Naive thymus-derived CD4-positive, alpha-beta T cell (primary cell): Measurements from ENCODE around the gene INHA. TPM values are rescaled to one million over a fixed set of nuclear protein-coding genes. Genes with fewer than 3 reads are reported as not detected.

ENCODE experiments used
- microRNA-seq: library from miRNA; unstranded; fragments of <30 nt; microRNA quantifications from one replicate; pipeline ENCODE4 v1.2.0, GENCODE V29; 2022; ENCODE audit warnings: borderline microRNAs expressed
- polyA plus RNA-seq, 2 donors: library from polyadenylated mRNA; unstranded; fragments of 300-500 nt; fragmentation: Illumina TruSeq; gene quantifications; one replicate each; pipeline ENCODE4 v1.2.3, GENCODE V29; 2021
- total RNA-seq, 6 experiments: library from RNA in 5 of 6; stranded (reverse) in 5 of 6; gene quantifications; 1 replicate in 5 of 6; 2 replicates in 1 of 6; pipeline ENCODE4 v1.2.3 and lab custom pipeline; 2021 to 2026

The INHA gene
- total and polyA plus RNA-seq, 7 experiments from 2014 or later = 0.21 TPM; not detected in 6

Small RNA genes lying within 50 kb of the gene (microRNA-seq; reads per million reads assigned to microRNA genes)
- not detected for gene MIR3132

Other genes starting within 250 kb of the INHA start
- gene RESP18, start 239.6 kb upstream of the INHA start, total RNA-seq = not detected
- gene RESP18, start 239.6 kb upstream of the INHA start, polyA plus RNA-seq = not detected
- gene DNPEP, start 184.4 kb upstream of the INHA start, total RNA-seq = 100 to 1,000 TPM in 1 of 5 experiments, 10 to 100 TPM in 4; 72.3 to 115 (median 73.9) TPM
- gene DNPEP, start 184.4 kb upstream of the INHA start, polyA plus RNA-seq = 10 to 100 TPM; 57.5 to 61.2 TPM
- 1 to 10 TPM in 1 of 5 experiments, not detected in 4; 1.5 TPM for gene DES, start 153.9 kb upstream of the INHA start, total RNA-seq
- not detected for gene DES, start 153.9 kb upstream of the INHA start, polyA plus RNA-seq
- gene SPEG, start 137.5 kb upstream of the INHA start, total RNA-seq = 10 to 100 TPM in 4 of 5 experiments, under 1 TPM in 1; 0.41 to 23.2 (median 15.0) TPM
- under 1 TPM; 0.26 to 0.76 TPM for gene SPEG, start 137.5 kb upstream of the INHA start, polyA plus RNA-seq
- gene GMPPA, start 73.4 kb upstream of the INHA start, total RNA-seq = 10 to 100 TPM; 22.4 to 58.3 (median 37.2) TPM
- 10 to 100 TPM; 11.8 to 23.8 TPM for gene GMPPA, start 73.4 kb upstream of the INHA start, polyA plus RNA-seq
- gene ASIC4, start 57.8 kb upstream of the INHA start, total RNA-seq = under 1 TPM in 4 of 5 experiments, not detected in 1; 0.12 to 0.49 (median 0.17) TPM
- gene ASIC4, start 57.8 kb upstream of the INHA start, polyA plus RNA-seq = not detected
- gene CHPF, start 28.5 kb upstream of the INHA start, total RNA-seq = 10 to 100 TPM in 1 of 5 experiments, 1 to 10 TPM in 4; 4.3 to 15.3 (median 5.7) TPM
- 1 to 10 TPM; 4.1 to 7.8 TPM for gene CHPF, start 28.5 kb upstream of the INHA start, polyA plus RNA-seq
- gene TMEM198, start 28.3 kb upstream of the INHA start, total RNA-seq = under 1 TPM in 4 of 5 experiments, not detected in 1; 0.45 to 0.69 (median 0.50) TPM
- gene TMEM198, start 28.3 kb upstream of the INHA start, polyA plus RNA-seq = not detected
- gene OBSL1, start 771 bp upstream of the INHA start, total RNA-seq = 1 to 10 TPM in 2 of 5 experiments, under 1 TPM in 1, not detected in 2; 0.19 to 7.1 (median 4.0) TPM
- gene OBSL1, start 771 bp upstream of the INHA start, polyA plus RNA-seq = not detected
- gene STK11IP, start 25.5 kb downstream of the INHA start, total RNA-seq = 10 to 100 TPM; 33.6 to 46.4 (median 42.6) TPM
- gene STK11IP, start 25.5 kb downstream of the INHA start, polyA plus RNA-seq = 10 to 100 TPM in 1 of 2 donors, 1 to 10 TPM in 1; 6.8 to 13.0 TPM
- 1 to 10 TPM in 1 of 5 experiments, under 1 TPM in 2, not detected in 2; 0.19 to 3.4 (median 0.34) TPM for gene SLC4A3, start 55.3 kb downstream of the INHA start, total RNA-seq
- not detected for gene SLC4A3, start 55.3 kb downstream of the INHA start, polyA plus RNA-seq